Muscle layer of colon (tissue), 2 donors: ENCODE data around the gene CHML.

Experiments used
- H3K27ac ChIP-seq: one replicate; pipeline ENCODE4 v1.7.0; 2013; ENCODE audit warnings: low read depth, mild to moderate bottlenecking, low read length, moderate library complexity
- H3K27me3 ChIP-seq, 2 donors: one replicate each; pipeline ENCODE4 v1.7.0; 2013; ENCODE audit warnings: low read length in 2 of 2, mild to moderate bottlenecking in 2 of 2; ENCODE audit not compliant: insufficient read depth in 2 of 2, control insufficient read depth in 1 of 2
- H3K36me3 ChIP-seq: one replicate; pipeline ENCODE4 v1.7.0; 2013; ENCODE audit warnings: mild to moderate bottlenecking, low read length; ENCODE audit not compliant: insufficient read depth
- H3K4me1 ChIP-seq: one replicate; pipeline ENCODE4 v1.7.0; 2013; ENCODE audit warnings: mild to moderate bottlenecking, low read length; ENCODE audit not compliant: insufficient read depth
- H3K4me3 ChIP-seq, 2 donors: one replicate each; pipeline ENCODE4 v1.7.0; 2013; ENCODE audit warnings: low read length in 2 of 2, low read depth in 1 of 2, mild to moderate bottlenecking in 1 of 2, moderate library complexity in 1 of 2
- H3K9ac ChIP-seq: one replicate; pipeline ENCODE4 v1.7.0; 2013; ENCODE audit warnings: low read length
- H3K9me3 ChIP-seq: one replicate; pipeline ENCODE4 v1.7.0; 2013; ENCODE audit warnings: mild to moderate bottlenecking, low read length
- donor health status: abdominal sarcoma.
- donor health status: Adenocarcinoma of cecum.

The CHML gene

DNA sequence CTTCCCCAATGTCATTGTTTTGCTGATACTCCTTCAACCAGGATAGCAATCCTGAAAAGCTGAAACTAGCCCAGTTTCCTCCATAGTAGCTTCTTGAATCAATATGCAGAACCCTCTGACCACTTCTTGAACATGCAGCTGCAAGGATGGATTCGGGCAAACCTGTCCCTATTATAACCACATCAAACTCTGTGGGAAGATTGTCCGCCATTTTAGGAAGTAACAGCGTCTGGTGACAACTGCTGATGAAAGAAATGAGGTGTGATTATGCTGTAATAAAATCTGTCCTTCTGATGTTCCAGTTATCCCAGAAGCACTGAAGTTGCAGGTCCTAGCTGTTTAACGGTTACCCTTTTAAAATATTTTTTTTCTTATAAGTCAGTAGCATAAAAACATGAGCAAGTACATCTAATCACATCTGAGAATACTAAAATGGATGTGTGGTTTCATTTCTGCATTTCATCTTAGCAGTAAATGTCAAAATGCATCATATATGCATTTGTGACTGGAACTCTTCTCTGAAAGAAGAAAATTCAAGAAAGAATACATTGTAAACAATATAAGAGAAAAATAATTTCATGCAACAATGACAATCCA lies 4.5 kb downstream of the CHML start:
- H3K9me3 ChIP-seq = no peaks in the 10 kb centered on the region
- H3K27me3 ChIP-seq = no peaks in the 10 kb centered on the region
- no peak overlapping the region for H3K4me3 ChIP-seq
- H3K9ac ChIP-seq = no peak overlapping the region
- no peak overlapping the region for H3K27ac ChIP-seq
- peaks cover 5% of the 10 kb centered on the region for H3K36me3 ChIP-seq
- H3K4me1 ChIP-seq = peaks cover 18% of the 10 kb centered on the region

DNA sequence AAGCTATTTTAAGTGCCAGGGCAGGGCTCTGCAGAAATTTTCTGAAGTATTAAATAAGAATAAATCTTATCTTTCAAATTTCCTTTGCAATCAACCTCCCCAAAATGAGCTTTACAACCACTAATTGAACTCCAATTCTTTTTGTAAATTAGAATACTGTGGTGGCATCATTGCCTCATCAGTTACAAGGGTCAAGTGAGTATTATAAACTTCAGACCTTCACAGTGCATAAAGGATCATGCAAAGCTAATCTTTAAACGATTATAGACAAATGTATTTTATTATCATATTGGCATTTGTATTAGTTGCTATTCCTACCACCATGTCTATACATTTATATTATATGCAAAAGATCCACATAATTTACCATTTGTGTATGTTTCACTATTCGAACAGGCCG lies 7.2 kb downstream of the CHML start:
- Histone ChIP-seq H3K36me3 (peaks cover 5% of the 10 kb centered on the region), H3K9me3 (no peaks in the 10 kb centered on the region), H3K4me3 (no peak overlapping the region), H3K9ac (no peak overlapping the region), H3K4me1 (peaks cover 5% of the 10 kb centered on the region), H3K27me3 (no peaks in the 10 kb centered on the region), H3K27ac (no peak overlapping the region)

DNA sequence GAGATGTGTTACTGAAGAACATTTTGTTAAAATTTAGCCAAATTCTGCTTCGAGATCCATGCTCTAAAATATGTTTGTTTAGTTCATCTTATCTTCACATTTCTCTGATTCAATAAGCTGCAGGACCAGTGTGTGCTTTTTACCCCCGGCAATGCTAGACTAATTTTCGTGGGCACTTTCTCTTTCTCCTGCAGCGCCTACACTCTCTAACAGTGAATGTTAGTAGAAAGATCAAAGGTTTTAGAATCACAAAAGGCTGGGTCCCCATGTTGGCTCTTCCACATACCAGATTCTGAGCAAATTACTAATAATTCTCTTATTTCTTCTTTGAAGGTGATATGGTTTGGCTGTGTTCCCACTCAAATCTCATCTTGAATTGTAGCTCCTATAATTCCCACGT lies 8.5 kb downstream of the CHML start:
- H3K27me3 ChIP-seq = no peaks in the 10 kb centered on the region
- no peaks in the 10 kb centered on the region for H3K9me3 ChIP-seq

DNA sequence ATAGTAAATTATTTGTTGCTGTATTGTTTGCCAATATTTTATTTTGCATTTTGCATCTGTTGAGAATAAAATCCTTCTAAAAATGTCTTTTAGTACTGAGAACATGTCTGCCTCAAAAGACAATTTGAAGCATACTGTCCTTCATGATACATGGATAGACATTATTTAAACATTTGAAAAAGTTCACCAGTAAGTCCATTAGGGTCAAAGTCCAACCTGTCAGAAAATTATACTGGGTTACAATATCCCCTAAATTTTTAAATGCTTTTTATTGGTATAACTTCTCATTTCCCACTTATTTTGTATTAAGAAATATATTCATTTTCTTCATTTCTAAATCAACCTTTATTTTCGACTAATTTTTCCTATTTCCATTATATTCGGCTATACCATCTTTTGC lies 9.3 kb downstream of the CHML start:
- no peaks in the 10 kb centered on the region for H3K9me3 ChIP-seq
- no peaks in the 10 kb centered on the region for H3K27me3 ChIP-seq
- H3K4me3 ChIP-seq = no peak overlapping the region
- H3K27ac ChIP-seq = no peak overlapping the region
- peaks cover 5% of the 10 kb centered on the region for H3K36me3 ChIP-seq
- no peak overlapping the region for H3K9ac ChIP-seq
- no peaks in the 10 kb centered on the region for H3K4me1 ChIP-seq

More for the DNA sequence above, 8.5 kb downstream of the CHML start:
- no peak overlapping the region for H3K9ac ChIP-seq
- no peak overlapping the region for H3K27ac ChIP-seq
- peaks cover 5% of the 10 kb centered on the region for H3K36me3 ChIP-seq
- no peaks in the 10 kb centered on the region for H3K4me1 ChIP-seq
- no peak overlapping the region for H3K4me3 ChIP-seq

DNA sequence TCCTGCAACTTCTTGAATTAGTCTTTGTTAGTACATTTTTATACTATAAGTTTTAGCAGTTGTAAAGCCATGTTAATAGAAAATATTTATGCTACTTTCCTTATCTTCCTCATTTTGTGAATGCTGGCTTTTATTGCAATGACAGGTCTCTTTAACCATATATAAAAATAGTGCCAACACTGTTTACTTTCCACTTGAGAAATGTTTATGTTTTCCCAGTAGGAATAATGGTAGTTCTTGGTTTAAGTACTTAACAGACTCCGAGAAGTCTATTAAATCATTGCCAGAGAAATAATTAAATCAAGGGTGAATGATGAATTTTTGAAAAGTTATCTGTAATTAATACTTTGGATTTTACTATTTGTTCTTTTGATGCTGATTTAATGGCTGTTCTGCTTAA lies 9.7 kb downstream of the CHML start:
- H3K27ac ChIP-seq = no peak overlapping the region
- H3K9me3 ChIP-seq = no peaks in the 10 kb centered on the region
- no peaks in the 10 kb centered on the region for H3K27me3 ChIP-seq
- H3K4me3 ChIP-seq = no peak overlapping the region
- no peak overlapping the region for H3K9ac ChIP-seq
- H3K36me3 ChIP-seq = peaks cover 4% of the 10 kb centered on the region
- H3K4me1 ChIP-seq = no peaks in the 10 kb centered on the region

DNA sequence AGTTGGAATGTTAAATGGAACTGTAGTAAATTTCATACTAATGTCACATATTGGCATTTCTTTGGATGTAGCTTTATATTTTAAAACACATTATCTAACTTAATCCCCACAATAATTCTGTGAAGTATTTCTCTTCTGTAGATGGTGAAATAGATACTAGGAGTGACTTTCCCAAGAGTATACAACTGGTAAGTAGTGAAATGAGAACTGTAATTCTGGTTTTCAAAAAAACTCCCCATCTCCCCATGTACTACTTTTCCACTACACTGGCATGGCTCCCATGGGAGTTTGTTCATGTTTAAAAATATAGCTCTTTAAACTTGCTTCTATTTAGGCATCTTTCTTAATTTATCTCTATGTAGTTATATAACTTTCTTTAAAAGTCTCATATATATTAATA lies 10.2 kb downstream of the CHML start:
- Histone ChIP-seq H3K27ac (no peak overlapping the region), H3K27me3 (no peaks in the 10 kb centered on the region), H3K9me3 (no peaks in the 10 kb centered on the region), H3K4me1 (no peaks in the 10 kb centered on the region), H3K9ac (no peak overlapping the region), H3K4me3 (no peak overlapping the region), H3K36me3 (no peaks in the 10 kb centered on the region)

DNA sequence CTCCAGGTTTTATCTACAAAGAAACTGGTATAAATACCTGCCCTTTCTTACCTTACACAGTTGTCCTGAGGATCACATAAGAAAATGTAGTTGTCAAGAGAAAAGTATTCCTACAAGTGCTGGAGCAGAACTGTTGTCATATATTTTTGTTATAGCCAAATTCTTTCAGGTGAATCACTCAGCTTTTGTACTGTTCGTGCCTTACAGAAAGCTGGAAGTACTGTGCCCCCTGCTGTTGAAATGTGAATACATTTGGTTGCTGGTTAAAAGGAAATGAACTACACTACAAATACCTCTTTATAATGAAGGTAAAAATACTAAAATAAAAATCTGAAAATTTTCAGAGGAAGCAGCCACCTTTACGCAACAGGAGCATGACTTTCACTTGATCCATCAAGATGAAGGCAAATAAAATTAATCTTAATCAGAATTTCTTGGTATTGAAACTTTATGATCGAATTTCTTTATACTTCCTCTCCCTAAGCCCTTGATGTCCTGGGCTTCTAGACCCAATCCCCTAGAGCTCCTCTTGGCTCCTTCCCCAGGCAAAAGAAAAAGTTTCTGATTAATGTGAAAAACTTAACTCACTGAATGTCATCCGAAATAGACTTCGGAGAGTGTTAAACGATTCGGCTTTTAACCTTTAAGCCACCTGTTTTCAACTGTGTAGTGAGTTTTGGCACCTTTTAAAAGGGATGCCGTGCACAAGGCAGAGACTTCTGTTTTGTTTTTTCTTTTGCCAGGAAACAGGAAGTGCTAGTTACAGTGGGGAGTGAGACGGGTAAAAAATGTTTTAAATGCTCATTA lies 12.5 kb downstream of the CHML start:
- Histone ChIP-seq H3K36me3 (no peaks in the 10 kb centered on the region), H3K9me3 (no peaks in the 10 kb centered on the region), H3K9ac (no peak overlapping the region), H3K27ac (no peak overlapping the region), H3K4me1 (no peaks in the 10 kb centered on the region), H3K27me3 (no peaks in the 10 kb centered on the region), H3K4me3 (no peak overlapping the region)

DNA sequence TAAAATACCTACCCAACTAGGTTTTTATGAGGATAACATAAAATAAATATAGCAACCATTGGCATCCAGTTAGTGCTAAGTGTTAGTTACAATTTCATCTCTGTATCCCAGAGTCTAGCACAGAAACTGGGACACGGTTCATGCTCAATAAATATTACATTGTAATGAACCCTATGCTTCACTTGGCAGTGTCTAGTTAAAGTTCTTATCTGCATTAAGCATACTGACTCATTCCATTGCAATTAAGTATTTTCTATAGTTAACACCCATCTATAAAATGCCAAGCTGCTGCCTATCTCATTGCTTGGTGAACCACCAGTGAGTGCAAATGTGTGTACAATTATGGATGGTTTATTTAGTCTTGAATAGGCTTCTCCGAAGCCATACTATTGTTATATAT lies 15.2 kb downstream of the CHML start:
- no peaks in the 10 kb centered on the region for H3K27me3 ChIP-seq
- H3K4me3 ChIP-seq = no peak overlapping the region
- H3K4me1 ChIP-seq = no peaks in the 10 kb centered on the region
- no peaks in the 10 kb centered on the region for H3K9me3 ChIP-seq
- no peak overlapping the region for H3K9ac ChIP-seq
- no peak overlapping the region for H3K27ac ChIP-seq
- no peaks in the 10 kb centered on the region for H3K36me3 ChIP-seq

DNA sequence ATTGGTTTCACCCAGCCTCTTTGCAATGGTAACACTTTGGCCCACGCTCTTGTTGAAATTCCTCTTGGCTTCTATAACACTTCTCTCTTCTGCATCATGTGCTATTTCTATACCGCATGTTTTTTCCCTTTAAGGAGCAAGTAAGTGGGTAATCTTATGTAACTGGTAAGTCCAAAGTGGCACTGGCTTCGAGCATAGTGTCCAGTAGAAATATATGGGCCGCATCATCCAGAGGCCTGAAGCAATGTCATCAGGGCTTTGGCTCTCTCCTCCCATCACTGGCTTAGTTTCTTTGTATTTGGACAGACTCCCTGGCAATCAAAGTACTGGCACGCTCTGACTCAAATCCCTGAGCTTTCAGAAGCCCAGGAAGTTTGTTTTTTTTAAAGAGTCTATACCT lies 17.5 kb downstream of the CHML start:
- Histone ChIP-seq H3K9ac (no peak overlapping the region), H3K4me3 (no peak overlapping the region), H3K9me3 (no peaks in the 10 kb centered on the region), H3K27ac (no peak overlapping the region), H3K36me3 (no peaks in the 10 kb centered on the region), H3K4me1 (no peaks in the 10 kb centered on the region), H3K27me3 (no peaks in the 10 kb centered on the region)

DNA sequence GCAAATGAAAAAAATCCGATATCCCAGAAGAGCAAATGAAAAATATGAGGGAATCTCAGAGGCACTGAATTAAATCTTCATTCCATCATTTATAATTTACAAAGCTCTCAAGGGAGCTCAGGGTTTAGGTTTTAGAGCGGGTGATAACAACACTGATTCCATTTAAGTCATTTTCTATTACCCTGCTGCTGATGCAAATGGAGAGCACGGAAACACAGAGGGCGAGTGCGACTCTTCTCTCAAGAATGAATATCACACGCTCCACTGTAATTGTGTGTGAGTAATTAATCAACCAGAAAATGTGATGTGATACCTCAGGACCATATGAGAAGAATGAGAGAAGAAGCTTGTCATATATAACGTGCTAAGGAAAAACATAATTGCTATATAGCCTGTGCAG lies 22.7 kb downstream of the CHML start:
- Histone ChIP-seq H3K4me1 (no peaks in the 10 kb centered on the region), H3K4me3 (no peak overlapping the region), H3K9ac (no peak overlapping the region), H3K36me3 (no peaks in the 10 kb centered on the region), H3K9me3 (no peaks in the 10 kb centered on the region), H3K27ac (no peak overlapping the region), H3K27me3 (no peaks in the 10 kb centered on the region)

DNA sequence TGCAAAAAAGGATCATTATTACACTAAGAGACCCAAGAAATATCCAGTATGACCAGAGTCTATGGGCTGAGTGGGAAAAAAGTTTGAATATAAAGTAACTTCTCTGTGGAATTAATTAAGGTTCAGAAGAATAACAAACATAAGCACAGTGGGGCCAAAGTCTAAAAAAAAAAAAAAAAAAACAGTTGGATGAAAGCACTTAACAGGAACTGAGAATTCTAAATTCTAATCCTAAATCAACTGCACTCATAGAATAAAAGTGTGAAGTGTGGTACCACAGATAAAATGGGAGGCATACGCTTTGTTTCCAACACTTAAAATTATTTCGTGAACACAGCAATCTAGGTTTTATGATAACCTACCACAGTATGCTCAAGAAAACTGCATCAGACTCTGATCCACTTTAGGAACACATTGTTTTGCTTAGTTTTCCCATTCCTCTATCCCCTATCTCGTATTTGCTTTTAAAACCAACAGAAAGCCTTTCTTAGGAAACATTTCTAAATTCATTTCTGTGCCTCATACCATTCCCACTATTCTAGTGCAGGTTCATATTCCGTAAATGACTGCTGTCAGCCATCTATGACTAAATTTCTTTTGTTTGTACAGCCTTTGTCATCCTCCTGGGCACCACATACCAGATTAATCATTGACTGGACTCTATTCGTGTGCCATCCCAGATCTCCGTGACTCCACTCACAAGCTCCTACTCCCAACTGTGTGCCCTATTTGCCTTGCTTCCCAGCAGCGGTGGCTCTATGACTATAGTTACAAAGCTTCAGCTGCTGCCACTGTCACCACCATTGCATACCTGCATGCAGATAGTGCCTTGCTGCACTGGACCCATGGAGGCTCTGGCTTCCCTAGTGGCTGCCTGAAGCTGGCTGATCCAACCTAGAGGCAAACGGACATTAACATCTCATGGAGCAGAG lies 24.9 kb downstream of the CHML start:
- Histone ChIP-seq H3K4me3 (no peak overlapping the region), H3K36me3 (no peaks in the 10 kb centered on the region), H3K27me3 (no peaks in the 10 kb centered on the region), H3K27ac (no peak overlapping the region), H3K9ac (no peak overlapping the region), H3K4me1 (no peaks in the 10 kb centered on the region), H3K9me3 (no peaks in the 10 kb centered on the region)
